HG02623 (cell line): Measurements from ENCODE around the gene HDGFL2.

ENCODE experiments used
- ATAC-seq: cut with Tn5 transposase; IDR thresholded peaks from one replicate; pipeline ENCODE4 v1.9.1; 2021; ENCODE audit warnings: moderate library complexity; ENCODE audit not compliant: unreplicated experiment

Gene HDGFL2

DNA sequence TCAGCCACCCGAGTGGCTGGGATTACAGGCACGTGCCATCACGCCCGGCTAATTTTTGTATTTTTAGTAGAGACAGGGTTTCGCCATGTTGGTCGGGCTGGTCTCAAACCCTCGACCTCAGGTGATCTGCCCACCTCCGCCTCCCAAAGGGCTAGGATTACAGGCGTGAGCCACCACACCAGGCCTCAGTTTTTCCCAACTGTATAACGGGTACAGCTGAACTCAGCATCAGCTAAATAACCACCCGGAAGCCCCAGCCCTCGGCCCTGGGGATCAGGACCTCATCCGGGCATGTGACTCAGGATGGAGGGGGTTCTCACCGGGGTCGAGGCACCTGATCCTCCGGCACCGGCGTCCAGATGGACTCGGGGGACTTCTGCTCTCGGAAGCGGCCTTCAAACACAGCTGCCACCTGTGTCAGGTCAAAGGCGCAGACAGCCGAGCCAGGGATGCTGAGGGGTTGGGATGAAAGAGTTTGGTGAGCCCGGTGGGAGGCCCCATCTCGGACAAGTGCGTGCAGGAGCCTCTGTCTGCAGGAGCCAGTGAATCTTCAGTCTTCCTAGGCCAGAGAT, 78.5 kb downstream of the HDGFL2 start:
- ATAC-seq: no peak
